Activated T-helper 1 cell treated with anti-CD3 and anti-CD28 coated beads, Interleukin-2, amount 50 U/mL, for 16 hours (primary cell): ENCODE results near the gene SMARCD2.
"Not testable (repeated sequence)": the region's sequence is repeated elsewhere in the genome, so short reads cannot be mapped to it uniquely, and the experiment has no call there.

ENCODE experiments used
- DNase-seq, 2 donors: peaks; one replicate each; pipeline ENCODE4 v3.0.0-alpha.2; 2020; ENCODE audit warnings: low read depth in 1 of 2, low spot score in 1 of 2

Gene SMARCD2

GRCh38 chr17:63816123-63816522 is 26.4 kb downstream of the SMARCD2 start:
- DNase-seq, result no peak

- DNase-seq, result no peak
Measured at GRCh38 chr17:63809970-63810369, 32.5 kb downstream of the SMARCD2 start.

- no peak for DNase-seq
Measured at GRCh38 chr17:63805591-63805990, 36.9 kb downstream of the SMARCD2 start.

DNA sequence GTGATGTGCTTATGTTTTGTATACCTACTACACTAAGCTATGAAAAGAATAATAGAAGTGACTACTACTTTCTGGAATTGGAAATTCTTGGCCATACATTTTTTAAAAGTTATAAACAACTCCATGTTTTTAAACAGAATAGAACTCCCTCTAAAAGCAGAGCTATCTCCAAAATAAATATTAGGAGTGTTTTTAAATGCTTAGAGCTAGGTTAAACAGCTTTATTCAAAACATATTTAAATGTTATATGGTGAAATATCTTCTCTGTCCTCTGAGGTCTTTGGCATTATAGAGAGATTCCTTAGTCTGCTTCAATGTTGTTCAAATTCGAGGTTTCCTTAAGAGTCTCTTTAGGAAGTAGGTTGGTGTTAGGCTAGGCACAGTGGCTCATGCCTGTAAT is 38.2 kb downstream of the SMARCD2 start:
- no peak for DNase-seq

DNA sequence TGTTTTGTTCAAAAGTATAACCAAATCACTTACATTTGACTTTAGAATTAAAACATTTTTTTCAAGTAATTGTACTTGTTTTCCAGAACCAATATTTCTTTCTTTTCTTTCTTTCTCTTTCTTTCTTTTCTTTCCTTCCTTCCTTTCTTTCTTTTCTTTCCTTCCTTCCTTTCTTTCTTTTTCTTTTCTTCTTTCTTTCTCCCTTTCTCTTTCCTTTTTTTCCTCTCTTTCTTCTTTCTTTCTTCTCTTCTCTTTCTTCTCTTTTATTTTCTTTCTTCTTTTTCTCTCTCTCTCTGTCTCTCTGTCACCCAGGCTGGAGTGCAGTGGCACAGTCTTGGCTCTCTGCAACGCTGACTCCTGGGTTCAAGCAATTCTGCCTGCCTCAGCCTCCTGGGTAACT is 41.7 kb downstream of the SMARCD2 start:
- DNase-seq, result no peak

- DNase-seq, result no peak
Measured at GRCh38 chr17:63798572-63799106, 43.8 kb downstream of the SMARCD2 start.

DNA sequence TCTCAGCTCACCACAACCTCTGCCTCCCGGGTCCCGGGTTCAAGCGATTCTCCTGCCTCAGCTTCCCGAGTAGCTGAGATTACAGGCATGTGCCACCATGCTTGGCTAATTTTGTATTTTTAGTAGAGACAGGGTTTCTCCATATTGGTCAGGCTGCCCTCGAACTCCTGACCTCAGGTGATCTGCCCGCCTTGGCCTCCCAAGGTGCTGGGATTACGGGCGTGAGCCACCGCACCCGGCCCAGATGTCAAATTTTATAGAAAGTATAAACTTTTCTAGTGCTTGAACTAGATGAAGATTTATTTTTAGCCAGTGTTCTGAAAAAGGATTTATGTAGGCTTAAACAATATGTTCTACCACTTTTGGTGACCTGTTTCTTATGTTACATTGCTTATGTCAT is 46.1 kb downstream of the SMARCD2 start:
- not testable (repeated sequence) for DNase-seq

- no peak for DNase-seq
Measured at GRCh38 chr17:63792055-63792729, 50.3 kb downstream of the SMARCD2 start.

GRCh38 chr17:63790057-63790456 is 52.4 kb downstream of the SMARCD2 start:
- no peak for DNase-seq

GRCh38 chr17:63786971-63787711 is 55.3 kb downstream of the SMARCD2 start:
- DNase-seq, result no peak

GRCh38 chr17:63786117-63786516 is 56.4 kb downstream of the SMARCD2 start:
- no peak for DNase-seq

DNA sequence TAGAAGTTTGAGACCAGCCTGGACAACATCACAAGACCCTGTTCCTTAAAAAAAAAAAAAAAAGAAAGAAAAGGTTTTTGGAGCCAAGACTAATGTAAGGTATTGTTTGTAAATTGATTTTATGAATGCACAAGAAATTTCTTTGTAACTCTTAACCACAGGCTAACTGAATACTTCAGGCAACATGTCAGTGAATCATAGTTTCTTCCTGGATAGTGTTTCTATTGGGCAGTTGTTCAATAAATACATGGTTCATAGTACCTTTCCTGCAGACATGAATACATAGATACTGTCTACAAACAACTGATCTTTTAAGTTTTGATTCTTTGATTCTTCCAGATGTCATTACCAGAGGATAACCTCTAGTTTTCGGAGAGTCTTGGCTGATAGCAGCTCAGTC is 56.9 kb downstream of the SMARCD2 start:
- DNase-seq, result no peak

- DNase-seq, result no peak
Measured at GRCh38 chr17:63783522-63783921, 59.0 kb downstream of the SMARCD2 start.
